ENCODE measurements around the gene C1orf35.

C1orf35 gene

DNA sequence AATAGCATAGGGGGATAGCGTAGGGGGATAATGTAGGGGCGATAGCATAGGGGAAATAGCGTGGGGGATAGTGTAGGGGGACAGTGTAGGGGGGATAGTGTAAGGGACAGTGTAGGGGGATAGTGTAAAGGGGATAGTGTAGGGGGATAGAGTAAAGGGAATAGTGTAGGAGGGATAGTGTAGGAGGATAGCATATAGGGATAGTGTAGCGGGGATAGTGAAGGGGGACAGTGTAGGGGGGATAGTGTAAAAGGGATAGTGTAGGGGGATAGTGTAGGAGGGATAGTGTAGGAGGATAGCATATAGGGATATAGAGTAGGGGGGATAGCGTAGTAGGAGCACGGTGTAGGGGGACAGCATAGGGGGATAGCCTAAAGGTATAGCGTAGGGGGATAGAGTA, 34.8 kb downstream of the C1orf35 start:
- FAIRE-seq (no peak), DNase-seq (ENCODE audit: extremely low spot score, insufficient read length, low read depth) (no peak)

DNA sequence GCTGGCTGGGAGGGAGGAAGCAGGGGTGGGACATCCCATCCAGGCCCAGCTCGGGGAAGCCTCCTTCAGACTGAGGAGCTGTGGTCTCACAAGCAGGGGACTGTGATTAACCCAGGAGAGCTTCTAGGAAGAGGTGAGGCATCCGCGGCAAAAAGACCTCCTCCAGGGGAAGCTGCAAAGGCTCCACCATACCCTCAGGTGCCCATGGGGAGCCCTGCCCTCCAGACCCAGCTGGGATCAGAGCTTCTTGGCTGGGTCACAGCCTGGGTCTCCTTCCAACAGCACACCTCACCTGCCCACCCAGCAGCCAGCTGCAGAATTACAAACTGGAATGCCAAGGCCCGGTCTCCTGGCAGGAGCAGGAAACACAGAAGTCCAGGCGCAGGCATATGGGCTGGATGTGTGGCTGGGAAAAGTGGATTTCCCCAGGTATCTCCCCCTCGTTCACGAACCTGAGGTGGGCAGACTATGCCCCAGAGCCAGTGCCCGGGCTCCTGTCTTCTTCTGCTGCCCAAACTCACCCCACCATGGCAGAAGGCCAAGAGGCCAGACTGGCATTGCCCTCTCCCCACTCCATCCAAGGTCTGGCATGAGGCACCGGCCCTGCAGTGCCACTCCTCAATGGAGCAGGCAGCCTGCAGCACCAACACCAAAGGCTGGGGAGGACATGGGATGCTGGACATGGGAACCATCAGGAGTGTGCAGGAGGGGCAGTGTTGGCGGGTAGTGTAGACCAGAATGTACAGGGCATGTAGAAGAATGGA, 36.1 kb downstream of the C1orf35 start:
- DNase-seq (ENCODE audit: extremely low spot score, insufficient read length, low read depth) = no peak
- FAIRE-seq = no peak

DNA sequence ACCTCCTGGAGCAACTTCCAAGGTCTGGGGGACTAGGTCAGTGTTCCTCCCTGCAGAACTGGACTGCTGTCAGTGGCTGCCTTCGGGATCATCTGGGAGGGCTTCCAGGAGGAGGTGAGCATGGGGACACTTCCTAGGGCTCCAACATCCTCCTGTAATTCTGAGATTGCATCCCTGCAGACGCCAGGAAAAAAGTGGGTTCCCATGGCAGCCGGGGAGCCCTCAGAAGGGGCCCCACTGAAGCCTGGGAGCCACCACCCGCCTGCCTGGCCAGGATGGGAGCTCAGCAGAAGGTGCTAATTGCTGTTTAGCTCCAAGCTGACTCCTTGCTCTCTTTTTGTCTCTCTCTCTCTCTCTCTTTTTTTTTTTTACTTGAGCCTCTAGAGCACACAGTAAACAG, 36.7 kb downstream of the C1orf35 start:
- no peak for FAIRE-seq

DNA sequence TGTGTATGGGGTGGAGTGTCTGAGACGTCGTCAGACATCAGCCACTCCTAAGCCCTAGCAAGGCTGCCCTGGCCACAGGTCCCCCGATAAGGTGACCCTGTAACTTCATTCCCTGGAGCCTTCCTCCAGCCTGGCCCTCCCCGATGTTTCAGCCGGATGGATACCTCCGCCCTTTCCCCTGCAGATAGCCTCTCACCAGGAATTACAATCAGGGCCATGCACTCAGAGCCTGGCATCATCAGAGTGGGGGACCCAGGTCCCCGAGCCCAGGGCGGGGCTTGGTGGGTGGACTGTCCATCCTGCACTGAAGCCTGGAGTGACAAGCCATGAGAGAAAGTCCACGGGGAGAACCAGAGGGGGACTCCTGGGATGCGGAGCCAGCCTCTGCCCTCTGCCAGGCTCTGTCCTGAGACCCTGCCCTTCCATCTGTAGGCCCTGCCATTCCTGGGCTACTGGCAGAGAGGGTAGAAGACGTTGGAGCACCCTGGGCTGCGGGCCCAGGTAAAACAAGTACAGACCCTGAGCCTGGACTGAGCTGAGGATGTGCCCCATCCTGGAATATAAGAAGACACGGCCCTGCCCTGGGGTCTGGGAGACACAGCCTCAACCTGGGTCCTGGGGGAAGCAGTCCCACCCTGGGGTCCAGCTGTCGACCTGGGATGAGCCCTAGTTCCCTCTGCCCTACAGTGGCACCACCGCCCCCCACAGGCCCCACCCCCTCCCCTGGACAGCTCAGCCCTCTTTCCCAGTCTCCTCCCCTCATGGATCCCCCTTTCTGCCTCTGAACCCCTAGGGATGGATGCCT, 37.4 kb downstream of the C1orf35 start:
- no peak for FAIRE-seq
- DNase-seq (ENCODE audit: extremely low spot score, insufficient read length, low read depth) = no peak

More for the DNA sequence above, 36.7 kb downstream of the C1orf35 start:
- DNase-seq (ENCODE audit: extremely low spot score, insufficient read length, low read depth) = no peak

DNA sequence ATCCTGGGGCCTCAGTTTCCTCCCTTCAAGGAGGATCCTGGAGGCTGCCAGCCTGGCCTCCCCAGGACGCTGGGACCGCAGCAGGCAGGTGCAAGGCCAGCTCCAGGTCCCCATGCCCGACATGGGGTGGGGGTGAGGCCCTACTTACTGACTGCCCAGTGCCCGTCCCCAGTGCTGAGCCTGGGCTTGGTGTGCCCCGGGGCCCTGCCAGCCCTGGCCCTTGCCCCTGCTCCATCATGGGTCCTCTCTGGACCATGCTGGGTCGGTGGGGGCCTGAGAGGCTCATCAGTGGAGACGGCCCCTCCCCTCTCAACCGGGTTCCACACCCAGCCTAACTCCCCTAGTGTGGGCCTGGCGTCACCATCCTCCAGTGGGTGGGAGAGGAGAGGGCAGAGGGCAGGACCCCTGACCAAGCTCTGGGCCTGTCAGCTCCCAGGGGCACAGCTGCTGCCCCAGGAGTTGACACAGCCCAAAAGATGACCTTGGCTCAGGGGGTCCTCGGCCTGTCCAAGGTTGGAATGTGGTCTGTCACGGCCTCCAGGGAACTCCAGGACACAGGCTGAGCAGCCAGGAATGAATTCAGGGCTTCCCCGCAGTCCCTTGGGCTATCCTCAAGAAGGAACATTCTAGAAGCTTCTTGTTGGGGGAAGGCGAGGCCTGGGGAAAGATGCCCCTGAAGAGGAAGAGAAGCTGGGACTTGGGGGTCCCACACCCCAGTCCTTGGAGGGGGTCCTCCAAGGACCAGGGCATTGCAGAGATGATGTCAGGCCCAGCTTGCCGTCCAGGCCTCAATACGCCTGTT, 38.2 kb downstream of the C1orf35 start:
- no peak for DNase-seq (ENCODE audit: extremely low spot score, insufficient read length, low read depth)
- no peak for FAIRE-seq

DNA sequence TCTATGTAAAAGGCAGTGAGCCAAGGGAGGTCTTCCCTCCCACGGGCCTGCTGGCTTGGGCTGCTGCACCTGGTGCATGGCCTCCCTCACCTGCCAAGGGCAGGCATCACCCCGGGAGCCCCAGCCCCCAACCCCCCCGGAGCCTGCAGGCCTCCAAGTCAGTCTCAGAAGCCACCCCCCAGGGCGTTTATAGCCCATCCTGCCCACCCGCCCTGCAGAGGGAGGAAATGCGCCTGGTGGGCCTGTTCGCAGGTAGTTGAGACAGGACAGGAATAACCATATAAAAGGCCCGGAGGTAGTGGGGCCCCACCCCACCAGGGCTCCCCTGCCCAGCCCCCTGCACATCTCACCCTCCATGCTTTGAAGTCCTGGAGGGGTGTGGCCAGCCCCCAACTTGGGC, 38.8 kb downstream of the C1orf35 start:
- FAIRE-seq (no peak), DNase-seq (ENCODE audit: extremely low spot score, insufficient read length, low read depth) (no peak)

DNA sequence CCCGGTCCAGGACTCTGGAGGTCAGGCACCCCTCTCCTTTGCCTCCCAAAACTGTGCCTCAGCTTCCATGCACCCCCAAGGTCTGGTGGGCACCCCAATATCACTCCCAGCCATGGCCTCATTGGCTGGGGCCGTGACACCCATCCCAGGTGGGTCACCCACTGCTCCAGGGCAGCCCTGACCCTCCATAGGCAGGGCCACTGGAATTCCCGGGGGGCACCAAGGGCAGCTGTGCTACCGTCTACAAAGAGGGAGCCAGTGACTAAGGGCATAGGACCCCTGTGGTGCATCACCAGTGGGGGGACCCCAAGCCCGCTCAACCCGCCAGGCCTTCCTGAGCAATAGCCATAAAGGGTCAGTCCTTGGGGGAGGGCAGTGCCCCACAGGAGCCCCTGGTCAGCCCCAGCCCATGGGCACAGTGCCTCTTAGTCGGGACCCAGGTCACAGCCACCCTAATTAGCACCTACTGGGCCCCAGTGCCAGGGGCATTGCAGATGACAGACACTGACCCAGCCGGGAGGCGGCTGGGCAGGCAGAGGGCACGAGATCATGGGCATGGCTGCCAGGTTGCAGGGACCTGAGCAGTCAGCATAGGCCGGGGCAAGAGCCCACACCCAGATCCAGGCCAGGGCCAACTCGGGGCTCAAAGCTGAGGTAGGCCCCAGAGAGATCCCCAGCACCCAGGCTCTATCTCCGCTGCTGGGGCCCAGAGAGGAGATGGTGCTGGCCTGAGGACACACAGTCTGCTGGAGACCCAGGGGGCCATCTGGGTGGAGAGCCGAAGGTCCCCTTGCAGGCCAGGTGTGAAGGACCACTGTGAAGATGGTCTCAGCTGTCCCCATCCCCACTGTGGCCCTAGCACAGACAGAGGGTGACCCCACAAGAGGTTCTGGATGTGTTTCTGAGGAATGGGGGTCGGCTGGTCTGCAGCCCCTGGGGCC, 39.6 kb downstream of the C1orf35 start:
- FAIRE-seq = no peak
- no peak for DNase-seq (ENCODE audit: extremely low spot score, insufficient read length, low read depth)

DNA sequence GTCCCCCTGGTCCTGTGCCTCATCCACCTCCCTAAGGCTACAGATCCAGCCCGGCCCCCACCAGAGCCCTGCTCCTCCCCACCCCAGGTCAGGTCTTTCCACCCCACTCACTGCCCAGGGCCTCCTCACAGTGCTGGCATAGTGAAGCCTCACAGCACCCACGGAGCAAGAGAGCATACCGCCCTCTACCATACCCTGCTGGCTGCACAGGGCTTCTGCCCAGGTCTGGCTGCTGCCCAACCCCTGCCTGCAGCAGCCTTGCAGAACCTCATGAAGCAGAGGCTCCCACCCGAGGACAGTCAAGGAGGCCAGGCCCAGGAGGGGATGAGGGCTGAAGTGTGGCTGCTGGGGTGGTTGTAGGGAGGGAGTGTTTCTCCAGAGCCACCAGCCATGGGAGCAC, 40.3 kb downstream of the C1orf35 start:
- DNase-seq (ENCODE audit: extremely low spot score, insufficient read length, low read depth) = no peak
- FAIRE-seq = no peak

DNA sequence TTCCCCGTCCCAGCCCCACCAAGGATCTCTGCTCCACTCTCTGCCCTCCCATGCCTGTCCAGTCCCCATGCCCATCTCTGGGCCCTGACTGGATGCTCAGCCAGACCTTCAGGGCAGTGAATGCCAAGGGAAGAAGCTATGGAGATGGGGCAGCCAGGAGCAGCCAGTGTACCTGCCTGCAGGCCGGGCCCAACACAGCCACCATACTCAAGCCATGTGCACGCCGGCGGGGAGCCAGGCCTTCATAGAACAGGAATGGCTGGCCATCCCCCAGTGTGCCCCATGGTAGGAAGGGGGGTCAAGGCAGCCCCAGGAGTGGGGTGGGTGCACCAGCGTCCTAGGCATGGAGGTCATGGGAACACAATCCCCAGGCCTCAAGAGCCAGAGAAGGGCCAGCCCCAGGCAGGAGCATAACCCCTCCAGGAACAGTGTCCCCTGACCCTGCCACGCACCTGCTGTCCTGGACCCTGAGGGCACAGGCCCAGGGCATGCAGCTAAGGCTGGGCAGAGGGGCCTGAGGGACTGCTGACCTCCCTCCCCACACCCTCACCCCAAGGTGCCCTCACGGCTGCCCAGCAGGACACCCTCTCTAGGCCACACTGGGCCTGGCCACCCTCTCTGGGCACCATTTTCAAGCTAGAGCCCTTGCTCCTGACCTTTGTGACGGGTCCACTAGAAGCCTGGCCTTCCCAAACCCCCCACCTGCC, 40.9 kb downstream of the C1orf35 start:
- no peak for FAIRE-seq
- DNase-seq (ENCODE audit: extremely low spot score, insufficient read length, low read depth) = no peak

DNA sequence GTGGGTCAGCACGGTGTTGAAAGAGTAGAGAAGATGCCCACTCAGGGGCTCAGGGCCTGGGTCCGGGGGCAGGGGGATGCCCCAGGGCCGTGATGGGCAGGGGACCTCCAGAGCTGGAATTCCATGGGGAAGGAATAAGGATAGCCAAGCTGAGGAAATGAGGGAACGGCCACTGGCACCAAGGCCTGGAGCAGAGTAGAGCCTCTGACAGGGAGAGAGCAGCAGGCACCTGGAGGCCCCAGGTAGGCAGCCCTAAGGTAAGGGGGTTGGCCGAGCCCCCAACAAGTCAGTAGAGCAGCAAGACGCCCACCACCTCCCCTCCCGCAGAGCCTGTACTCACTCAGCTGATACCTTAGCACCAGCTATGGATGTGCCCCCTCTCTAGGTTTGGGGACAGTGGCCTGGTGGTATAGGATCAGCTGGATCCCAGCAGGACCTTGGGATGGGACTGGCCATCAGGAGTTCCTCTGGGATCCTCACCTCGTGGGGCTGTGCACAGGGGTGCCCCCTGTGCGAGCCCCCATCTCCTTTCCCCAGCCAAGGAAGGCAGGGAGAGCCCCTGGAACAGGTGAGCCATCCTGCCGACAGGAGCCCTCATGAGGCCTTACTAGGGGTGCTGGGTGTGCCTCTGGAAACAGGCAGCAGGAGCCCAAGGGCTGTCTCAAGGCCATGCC, 41.6 kb downstream of the C1orf35 start:
- DNase-seq (ENCODE audit: extremely low spot score, insufficient read length, low read depth) (no peak), FAIRE-seq (no peak)

DNA sequence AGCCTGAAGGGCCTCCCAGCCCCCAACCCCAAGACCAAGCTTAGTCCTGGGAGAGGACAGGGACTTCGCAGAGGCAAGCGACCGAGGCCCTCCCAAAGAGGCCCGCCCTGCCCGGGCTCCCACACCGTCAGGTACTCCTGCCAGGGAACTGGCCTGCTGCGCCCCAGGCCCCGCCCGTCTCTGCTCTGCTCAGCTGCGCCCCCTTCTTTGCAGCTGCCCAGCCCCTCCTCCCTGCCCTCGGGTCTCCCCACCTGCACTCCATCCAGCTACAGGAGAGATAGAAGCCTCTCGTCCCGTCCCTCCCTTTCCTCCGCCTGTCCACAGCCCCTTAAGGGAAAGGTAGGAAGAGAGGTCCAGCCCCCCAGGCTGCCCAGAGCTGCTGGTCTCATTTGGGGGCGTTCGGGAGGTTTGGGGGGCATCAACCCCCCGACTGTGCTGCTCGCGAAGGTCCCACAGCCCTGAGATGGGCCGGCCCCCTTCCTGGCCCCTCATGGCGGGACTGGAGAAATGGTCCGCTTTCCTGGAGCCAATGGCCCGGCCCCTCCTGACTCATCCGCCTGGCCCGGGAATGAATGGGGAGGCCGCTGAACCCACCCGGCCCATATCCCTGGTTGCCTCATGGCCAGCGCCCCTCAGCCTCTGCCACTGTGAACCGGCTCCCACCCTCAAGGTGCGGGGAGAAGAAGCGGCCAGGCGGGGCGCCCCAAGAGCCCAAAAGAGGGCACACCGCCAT, 42.5 kb downstream of the C1orf35 start:
- no peak for FAIRE-seq
- no peak for DNase-seq (ENCODE audit: extremely low spot score, insufficient read length, low read depth)

DNA sequence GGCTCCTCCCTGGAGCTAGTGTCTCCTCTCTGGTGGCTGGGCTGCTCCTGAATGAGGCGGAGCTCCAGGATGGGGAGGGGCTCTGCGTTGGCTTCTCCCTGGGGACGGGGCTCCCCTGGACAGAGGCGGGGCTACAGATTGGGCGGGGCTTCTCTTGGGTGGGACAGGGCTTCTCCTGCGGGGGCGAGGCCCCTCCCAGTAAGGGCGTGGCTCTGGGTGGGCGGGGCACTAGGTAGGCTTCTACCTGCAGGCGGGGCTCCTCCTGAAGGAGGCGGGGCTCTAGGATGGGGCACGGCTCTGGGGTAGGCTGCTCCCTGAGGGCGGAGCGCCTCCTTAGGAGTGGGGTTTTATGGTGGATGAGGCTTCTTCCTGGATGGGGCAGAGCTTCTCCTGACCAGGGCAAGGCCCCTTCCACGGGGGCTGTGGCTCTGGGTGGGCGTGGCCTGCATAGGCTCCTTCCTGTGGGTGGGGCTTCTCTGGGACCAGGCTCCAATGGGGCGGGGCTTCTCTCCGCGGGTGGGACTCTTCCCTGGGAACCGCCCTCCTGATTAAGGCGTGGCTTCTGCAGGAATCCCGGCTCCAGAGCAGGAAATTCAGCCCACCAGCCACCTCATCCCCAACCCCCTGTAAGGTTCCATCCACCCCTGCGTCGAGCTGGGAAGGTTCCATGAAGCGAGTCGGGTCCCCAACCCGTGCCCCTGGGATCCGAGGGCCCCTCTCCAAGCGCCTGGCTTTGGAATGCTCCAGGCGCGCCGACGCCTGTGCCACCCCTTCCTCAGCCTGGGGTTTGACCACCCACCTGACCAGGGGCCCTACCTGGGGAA, 43.3 kb downstream of the C1orf35 start:
- DNase-seq (ENCODE audit: extremely low spot score, insufficient read length, low read depth) = no peak
- FAIRE-seq = no peak

DNA sequence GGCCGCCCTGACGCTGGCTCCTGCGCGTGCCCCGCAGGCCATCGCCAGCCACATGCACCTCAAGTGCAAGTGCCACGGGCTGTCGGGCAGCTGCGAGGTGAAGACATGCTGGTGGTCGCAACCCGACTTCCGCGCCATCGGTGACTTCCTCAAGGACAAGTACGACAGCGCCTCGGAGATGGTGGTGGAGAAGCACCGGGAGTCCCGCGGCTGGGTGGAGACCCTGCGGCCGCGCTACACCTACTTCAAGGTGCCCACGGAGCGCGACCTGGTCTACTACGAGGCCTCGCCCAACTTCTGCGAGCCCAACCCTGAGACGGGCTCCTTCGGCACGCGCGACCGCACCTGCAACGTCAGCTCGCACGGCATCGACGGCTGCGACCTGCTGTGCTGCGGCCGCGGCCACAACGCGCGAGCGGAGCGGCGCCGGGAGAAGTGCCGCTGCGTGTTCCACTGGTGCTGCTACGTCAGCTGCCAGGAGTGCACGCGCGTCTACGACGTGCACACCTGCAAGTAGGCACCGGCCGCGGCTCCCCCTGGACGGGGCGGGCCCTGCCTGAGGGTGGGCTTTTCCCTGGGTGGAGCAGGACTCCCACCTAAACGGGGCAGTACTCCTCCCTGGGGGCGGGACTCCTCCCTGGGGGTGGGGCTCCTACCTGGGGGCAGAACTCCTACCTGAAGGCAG, 44.0 kb downstream of the C1orf35 start:
- no peak for DNase-seq (ENCODE audit: extremely low spot score, insufficient read length, low read depth)

DNA sequence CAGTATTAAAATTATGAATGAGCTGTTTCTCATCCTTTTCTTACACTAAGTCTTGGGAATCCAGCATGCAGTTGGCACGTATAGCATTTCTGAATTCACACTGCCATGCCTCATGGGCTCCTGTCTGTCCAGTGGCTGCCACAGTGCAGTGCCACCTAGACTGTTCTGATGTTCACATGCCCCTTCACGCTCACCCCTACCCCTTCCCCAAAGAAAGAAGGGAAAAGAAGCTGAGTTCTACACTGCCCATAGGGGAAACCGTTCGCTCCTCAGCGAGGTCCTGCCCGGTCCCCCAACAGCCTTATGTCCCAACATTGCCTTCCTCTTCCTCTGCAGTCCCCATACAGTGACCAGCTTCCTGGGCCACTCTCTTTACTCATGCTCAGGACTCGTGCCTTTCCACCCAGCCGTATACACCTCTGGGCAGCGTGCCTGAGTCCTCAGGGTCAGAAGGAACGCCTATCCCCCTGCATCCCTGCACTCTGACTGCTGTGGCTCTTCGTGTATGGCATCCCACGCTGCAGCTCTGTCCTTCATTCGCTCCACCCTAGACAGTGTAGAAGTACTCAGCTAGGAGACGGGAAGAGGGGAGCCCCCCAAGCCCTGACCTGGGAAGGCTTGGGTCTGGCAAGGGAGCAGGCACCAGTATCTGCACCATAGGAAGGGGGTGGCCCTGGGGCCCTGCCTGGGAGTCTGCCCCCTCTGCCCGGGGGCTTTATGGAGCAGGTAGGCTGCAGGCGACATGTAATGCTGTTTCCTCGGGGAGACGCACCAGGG, 44.8 kb downstream of the C1orf35 start:
- FAIRE-seq = no peak
- DNase-seq (ENCODE audit: extremely low spot score, insufficient read length, low read depth) = no peak

More for the DNA sequence above, 44.0 kb downstream of the C1orf35 start:
- no peak for FAIRE-seq

Measured in GM18507 (cell line).